Islet precursor cell (in vitro differentiated cells): ENCODE measurements around the gene KRT77.
"Not testable (repeated sequence)": the region's sequence is repeated elsewhere in the genome, so short reads cannot be mapped to it uniquely, and the experiment has no call there.

Experiments used
- DNase-seq: peaks from one replicate; pipeline ENCODE4 v3.0.0-alpha.2; 2018

Gene KRT77

DNA sequence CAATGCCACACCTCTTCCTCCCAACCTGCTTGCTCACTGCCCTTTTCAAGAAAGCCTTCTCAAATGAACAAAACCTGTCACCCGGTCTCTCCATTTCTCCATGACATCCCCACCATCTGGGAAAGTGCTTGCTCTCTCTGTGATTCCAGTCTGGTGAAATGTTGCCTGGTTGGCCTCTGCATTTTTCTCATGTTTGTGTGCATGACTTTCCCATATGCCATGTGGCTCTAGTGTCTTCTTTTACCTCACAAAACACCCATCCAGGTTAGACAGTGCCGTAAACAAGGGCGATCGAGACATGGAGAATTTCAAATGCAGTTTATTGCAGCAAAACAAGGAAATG lies 28.9 kb downstream of the KRT77 start:
- DNase-seq: no peak

DNA sequence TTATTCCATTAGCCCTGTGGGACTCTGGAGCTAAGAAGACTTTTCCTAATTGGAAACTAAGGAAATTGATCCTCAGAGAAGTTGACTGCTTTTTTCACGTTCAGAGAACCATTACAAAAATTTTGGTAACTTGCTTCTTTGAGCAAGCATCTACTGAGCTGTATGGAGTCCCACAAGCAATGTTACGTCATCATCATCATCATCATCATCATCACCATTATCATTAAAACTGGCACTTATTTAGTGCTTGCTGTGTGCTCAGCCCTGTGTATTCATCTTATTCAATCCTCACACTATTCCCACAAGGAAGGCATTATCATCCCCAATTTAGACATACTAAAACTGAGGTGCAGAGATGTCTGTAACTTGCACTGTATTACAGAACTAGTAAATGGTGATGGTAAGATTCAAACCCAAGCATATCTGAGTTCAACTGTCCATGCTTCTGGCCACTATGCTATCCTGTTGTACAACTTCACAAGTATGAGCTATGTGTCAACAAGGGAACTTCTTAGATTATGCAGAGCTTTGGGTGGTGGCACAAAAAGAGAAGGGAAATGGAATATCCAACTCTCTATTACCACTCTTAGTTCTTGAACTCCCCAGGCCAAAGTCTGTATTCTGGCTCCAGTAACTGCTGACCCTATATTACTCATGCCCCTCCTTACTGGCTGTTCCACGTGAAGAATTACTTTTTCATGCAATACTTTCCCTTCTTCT lies 29.5 kb downstream of the KRT77 start:
- no peak for DNase-seq

DNA sequence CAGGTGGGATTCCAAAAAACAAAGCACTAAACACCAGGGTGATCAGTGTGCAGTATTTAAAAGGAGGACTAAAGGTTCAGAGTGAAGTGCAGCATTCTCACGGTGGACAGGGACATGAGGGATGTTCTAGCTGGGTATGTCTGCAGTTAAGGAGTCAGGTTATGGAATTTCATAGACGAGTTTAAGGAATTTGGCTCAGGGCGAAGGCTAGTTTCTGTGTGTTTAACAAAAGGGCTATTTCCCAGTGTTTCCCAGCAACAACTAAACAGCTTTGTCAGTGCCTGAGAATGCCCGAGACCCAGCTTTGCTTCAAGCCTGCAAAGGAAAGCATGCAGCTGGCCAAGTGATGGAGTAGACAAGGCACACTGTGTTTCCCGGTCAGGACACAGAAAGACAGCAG lies 30.1 kb downstream of the KRT77 start:
- peak; percentile 84 for DNase-seq

DNA sequence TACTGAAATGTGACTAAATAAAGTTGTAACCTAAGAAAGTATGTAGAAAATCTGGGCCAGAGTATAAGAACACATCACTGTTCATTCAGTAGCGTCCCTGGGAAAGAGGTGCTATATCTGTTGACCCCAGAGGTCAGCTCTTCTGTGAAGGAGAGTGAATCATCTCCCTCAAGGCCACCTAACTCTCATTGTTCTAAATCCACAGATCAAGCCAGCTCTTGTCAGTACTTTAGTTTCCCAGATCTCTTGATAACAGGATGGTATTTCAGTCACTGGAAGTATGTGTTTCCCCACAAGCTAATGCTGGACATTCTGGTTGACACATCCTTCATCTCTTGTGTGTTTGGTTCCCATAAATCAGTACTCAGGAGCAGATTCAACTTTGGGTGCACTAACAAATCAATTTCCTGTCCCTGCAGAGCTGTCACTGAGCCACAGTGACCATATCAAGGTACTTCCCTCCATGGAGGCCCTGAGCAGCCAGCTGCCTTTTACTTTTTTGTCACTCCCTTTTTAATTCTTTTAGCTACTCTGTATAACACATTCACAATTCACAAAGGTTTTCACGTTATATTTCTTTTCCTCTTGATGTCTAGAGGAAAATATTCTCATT lies 30.9 kb downstream of the KRT77 start:
- peak; percentile 90 for DNase-seq

DNA sequence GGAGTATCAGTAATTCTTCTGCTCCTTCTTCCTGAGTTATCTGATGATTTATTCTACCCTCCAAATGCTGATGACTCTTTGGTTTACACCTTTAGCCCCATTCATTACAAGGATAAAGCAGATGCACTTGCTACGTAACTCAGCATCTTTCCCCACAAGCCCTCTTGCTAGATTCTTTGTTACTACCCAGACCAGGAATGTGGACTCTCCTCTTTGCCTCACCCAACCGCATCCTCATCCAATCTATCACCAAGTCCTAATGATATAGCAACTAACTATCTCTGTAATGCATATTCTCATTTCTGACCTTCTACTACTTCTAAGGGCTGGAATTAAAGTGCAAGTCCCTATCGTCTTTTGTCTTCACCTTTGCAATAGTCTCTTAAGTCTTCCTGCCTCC lies 32.4 kb downstream of the KRT77 start:
- DNase-seq: peak; percentile 60

DNA sequence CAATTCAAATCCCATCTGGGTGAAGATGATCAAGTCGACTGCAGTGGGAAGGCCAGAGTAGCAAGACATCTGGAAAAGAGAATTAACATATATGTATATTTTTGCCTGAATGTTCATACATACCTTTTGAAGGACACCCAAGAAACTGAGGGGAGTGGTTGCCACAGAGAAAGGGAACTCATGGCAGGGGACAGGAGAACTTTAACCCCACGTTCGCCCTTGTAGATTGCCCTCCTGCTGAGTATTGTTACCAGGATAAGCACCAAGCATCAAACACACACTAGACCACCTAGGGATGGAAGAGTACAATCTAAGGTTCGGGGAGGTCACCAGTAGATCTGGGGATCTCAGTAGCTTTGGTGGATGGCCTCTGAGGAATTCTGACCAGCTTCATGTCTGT lies 32.8 kb downstream of the KRT77 start:
- no peak for DNase-seq

DNA sequence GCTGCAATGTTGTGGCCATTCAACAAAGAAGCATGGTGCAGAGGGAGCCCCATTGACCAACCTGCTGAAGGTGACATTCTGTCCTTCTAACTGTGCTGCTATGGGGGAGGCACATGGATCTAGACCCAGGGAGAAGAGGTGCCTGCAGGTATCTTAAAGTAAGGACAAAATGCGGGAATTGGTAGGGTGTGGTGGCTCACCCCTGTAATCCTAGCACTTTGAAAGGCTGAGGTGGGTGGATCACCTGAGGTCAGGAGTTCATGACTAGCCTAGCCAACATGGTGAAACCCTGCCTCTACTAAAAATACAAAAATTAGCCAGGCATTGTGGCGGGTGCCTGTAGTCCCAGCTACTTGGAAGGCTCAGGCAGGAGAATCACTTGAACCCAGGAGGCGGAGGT lies 33.4 kb downstream of the KRT77 start:
- DNase-seq: not testable (repeated sequence)

DNA sequence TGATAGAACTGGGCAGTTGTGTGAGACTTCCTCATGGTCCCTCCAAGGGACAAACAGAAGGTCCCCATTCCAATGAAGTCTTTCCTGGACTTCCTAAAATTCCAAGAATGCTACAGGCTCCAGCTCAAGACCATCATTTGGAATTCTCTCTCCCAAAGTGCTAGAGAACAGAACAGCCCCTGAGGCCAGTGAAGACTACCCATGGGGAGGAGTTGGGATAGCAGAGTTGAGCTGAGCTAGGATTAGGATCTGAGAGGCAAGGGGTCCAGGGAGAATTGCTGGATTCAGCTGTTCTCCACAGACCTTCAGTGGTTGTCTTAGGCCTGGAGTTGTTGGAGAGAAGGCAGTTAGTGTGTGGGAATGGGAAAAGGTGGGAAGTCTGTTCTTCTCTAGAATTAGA lies 33.9 kb downstream of the KRT77 start:
- DNase-seq: peak; percentile 83

DNA sequence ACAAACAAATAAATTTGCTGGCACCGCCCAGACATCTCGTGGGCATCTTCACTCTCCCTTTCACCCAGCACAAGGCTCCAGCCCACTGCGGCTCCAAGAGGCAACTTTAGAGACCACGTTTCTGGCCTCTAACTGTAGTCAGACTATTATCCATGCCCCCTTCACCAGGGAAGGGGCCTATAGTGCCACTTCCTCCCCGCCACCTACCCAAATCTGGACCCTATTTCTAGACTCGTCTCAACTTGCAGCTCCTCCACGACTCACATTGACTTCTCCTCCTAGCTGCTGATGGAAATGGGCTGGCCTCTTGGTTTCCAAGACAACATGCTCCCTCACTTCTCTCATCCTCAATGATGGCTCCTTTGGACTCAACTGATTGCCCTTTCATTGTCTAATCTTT lies 35.4 kb downstream of the KRT77 start:
- DNase-seq: no peak

DNA sequence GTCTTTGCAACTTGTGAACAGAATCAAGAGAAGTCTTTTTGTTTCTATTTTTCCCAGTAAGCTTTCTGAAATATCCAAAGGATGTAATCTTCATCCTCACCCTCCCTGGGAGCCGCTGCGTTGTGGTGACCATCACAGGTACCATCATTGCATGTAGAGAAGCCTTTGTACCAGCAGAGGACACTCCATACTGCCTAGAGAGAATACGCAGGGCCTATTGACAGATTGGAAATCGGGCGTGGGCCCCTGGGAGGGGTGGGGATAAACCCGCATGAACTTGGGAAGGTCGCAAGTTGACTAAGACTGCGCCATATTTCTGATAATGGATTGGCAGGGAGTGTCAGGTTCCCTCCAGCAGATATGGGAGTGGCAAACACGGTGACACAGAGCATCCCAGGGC lies 35.8 kb downstream of the KRT77 start:
- DNase-seq: peak; percentile 57

DNA sequence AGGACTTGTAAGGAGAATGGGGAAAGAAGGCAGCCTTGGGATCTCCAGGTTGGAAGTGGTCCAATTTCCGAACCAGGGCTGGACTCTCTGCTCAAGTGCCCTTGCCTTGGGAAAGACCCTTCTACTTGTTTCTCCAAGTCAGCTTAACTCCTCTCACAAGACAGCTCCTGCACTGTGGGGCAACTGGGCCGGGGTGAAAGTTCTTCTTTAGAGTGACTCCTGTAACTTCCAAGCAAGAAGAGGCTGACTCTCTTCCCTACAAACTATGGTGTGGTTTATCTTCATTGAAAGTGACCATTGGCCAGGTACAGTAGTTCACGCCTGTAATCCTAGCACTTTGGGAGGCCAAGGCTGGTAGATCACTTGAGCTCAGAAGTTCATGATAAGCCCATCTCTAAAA lies 36.9 kb downstream of the KRT77 start:
- no peak for DNase-seq

DNA sequence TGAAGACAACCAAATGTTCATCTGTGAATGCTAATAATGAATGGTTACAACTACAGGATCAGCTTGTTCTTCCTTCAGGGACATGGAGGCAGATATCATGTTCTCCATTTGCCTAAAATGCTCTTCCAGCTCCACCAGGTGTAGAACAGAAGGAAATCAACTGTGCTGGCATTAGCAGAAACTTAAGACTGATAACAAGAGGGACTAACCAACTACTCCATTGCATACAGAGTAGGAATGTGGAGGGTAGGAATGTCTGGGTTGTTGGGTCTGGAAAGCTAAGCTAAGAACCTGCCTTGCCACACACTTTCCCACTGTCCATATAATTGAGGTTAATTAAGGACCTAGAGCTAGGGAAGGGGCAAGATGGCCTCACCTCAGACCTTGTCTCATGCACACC lies 39.9 kb downstream of the KRT77 start:
- DNase-seq: no peak

DNA sequence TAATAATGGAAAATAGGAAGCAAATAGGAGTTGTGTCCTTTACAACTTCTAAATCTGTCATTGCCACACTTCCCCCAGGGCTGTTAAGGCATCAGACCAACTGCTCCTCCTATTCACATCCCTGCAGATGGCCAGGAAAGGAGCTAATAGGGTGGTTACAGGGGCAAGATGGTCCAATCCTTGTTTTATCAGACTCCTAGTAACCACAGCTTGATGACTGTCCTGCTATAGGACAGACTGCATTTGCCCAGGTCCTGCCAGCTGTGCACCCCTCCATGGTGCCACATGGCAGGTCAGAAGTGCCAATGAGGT lies 40.5 kb downstream of the KRT77 start:
- no peak for DNase-seq

DNA sequence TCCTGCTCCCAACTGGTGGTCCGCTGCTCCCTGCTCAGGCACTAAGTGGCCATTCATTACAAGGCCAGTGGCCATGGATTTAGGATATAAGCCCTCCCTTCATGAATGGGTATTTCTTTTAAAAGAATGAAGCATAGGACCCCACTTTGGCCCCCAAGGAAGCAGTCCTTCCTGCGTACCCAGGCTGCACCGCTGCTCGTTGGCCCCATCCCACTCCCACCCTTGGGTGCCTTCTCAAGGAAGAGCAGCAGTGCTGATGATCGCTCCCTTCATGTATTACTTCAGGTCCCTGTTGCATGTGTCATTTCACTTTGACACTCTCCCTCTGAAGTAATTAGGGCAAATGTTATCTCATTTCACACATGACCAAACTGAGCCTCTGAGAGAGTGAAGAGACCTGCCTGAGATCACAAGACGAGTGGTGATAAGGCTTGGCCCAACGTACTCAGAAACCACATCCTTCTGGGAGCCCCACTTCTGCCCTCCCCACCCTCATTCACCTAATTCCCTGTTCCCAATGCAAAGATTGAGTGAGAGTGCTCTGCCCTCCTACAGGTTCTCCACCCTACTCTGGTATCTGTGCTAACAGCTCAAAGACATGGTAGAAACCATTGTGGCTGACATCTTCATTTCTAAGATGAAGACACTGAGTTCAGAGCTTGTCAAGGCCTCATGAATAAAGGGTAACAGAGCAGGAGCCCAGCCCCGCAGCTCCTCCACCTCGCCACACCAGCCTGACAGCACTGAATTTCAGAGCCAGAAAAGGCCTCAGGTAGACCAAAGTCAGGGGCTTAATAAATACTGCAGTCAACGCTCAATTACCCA lies 41.0 kb downstream of the KRT77 start:
- no peak for DNase-seq

DNA sequence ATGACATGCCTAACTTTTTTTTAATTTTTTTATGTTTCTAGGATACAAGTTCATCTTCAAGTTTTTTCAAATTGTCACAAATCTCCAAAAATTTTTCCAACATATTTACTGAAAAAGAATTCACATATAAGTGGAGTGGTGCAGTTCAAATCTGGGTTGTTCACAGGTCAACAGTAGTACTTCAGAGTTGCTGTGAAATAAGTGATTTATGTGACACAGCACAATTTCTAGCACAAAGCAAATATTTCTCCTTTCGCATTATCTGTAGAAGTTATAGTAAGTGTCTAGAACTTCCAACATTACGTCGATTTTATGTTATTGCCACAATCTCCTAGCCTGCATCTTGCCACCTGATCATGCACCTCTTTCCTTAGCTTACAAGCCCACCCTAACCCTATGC lies 41.7 kb downstream of the KRT77 start:
- no peak for DNase-seq

DNA sequence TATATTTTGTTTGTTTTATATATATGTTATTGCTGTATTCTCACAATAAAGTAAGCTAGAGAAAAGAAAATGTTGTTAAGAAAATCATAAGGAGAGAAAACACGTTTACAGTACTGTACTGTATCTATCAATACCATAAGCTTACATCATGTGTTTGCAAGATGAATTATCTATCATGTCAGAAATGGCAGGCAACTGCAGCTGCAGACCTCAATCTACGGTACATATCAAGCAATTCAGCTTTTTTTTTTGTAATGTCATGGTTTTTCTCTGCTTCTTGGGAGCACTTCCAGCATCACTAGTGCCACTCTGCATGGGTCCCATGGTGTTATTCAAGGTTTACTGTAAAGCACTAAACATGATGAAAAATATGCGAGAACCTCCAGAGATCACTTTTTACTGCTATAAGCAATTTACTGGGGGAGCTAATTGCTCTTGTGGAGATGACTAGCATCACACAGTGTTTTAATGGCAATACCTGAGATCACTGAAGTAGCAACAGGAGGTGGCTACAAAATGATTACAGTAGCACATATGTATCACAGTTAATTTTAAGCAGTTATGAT lies 42.3 kb downstream of the KRT77 start:
- no peak for DNase-seq

DNA sequence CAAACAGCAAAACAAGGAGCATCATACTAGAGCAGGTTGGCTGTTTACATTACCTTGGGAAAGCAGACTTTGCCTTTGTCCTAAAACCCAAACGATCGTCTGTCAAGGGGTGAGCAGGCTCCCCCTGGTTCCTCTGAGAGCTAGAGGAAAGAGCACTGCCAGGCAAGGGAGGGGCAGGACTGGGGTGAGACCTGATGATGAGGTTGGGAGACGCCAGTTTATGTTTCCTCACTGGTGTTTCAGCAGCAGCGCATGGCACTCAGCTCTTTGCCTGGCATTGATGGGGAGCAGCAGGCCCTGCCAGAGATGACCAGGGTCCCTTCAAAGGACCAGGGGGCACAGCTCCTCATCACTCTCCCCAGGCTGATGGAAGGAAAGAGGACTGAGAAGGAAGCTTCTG lies 43.4 kb downstream of the KRT77 start:
- DNase-seq: peak; percentile 37

DNA sequence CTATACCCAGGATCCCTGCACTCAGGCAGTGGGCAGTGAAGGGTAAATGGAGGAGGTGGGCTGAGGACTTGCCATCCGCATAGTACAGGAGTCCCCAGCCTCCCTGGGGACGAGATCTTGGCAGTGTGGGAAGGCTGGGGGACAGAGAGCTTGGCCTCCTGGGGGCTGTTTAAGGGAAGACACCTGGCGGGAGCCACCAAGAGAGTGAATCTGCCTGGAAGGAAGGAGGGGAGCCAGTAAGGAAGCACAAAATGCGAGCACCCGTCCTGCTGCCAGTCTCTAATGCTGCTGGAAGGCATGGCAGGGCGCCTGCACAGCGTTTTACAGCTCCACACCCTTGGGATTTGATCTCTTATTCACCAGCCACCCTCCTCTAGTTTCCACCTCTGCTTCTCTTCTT lies 43.9 kb downstream of the KRT77 start:
- peak; percentile 51 for DNase-seq

DNA sequence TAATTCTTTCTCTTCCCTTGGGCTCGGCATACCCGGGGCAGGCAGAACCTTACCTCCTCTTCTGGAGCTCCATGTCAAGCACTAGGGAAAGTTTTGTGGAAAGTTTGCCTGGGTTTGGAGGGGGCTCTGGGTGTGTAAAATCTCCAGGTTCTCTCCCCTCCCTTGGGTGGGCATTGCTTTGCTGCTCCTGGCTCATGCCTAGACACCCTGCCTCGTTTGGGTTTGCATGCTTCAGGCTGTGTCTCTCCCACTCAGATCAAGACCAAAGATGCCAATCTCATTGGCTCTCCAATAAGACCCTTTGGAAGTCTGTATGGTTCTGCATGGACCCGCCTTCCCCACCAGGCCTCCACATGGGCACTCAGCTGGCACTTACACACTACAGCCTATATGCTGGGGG lies 45.1 kb downstream of the KRT77 start:
- DNase-seq: peak; percentile 41

DNA sequence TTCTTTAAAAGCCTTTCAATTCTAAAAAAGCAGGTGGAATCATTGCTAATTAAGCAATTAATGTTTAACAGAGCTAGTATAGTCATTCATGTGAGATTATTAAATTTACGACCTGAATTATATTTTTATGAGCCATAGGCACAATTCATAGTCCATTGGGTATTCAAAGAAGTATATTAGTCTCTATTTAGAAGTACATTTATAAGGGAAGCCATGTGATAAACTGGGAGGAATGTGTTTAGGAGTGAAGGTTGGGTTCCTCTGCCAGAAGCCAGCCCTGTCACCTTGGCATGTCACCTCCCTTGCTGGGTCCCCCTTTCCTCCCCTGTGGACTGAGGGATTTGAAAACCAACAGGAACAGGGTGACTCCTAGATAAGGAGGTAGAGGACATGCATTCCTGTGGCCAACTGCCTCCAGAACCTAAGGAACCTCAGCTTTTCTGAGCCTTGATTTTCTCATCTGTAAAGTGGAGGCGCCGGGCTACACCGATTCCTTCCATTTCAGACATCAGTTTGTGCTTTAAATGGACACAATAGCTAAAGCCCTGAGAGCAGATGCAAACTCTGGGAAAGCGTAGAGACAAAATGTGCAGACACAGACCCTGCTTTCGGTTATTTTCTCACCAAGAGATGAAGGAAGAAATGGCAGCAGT lies 45.9 kb downstream of the KRT77 start:
- peak; percentile 38 for DNase-seq

DNA sequence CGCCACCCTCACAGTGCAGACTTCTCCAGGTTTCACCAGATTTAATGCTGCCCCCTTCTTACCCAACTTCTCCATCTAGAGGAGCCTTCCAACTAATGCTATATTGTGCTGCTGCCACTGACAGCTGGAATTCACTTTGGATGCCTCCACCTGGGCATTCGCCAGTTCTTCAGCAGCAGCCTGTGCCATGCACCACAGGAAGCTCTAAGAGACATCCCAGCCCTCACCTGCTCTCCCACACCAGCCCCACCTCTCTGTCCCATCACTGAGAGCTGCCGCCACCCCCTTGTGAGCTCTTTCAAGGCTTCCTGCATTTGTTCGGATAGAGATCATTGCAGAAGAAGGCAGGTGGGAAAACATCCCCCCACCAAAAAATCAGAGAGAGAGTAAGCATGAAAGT lies 46.7 kb downstream of the KRT77 start:
- DNase-seq: peak; percentile 43

DNA sequence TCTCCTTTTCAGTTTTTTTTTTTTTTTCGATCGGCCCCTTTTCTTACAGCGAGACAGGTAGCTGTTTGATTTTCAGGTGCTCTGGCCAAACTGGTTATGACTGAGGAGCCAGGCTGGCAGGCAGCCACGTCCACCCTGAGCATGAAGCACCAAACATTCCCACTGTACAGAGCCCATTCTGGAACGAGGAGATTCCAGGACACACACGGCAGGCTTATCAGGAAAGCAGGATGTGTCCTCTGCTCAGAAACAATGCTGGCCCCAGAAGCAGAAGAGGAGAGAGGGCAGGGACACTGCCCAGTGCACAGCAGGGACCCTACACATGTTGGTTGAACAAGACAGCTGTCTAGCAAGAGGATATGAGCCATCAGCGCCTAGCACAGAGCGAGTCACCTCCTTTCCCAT lies 47.6 kb downstream of the KRT77 start:
- DNase-seq: peak; percentile 53

DNA sequence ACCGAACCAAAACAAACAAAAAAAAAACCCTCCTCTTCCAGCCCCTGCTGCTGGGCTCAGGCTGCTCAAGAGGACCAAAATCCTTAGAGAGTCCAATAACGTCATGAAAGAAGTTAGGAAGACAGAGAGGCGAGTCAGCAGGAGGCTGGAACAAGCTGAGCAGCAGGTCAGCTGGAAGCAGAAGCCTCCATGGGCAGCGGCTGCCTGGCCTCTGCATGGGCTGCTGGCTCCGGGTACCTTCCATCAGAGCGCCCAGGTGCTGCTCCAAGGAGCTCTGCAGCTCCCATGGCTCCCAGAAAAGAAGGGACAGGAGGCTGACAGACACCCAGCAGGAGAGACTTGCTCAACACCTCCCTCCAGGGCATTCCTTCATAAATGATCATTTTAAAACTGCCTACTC lies 48.1 kb downstream of the KRT77 start:
- DNase-seq: peak; percentile 70
